Breast epithelium (tissue), 4 donors: ENCODE results near the gene MBLAC1. TPM values are rescaled to one million over a fixed set of nuclear protein-coding genes. Genes with fewer than 3 reads are reported as not detected.

Experiments used
- DNase-seq, 2 donors: peaks; one replicate each; pipeline ENCODE4 v3.0.0-alpha.2; 2019; ENCODE audit warnings: low spot score in 2 of 2
- H3K27ac ChIP-seq, 2 donors: fragments of 200-600 bp; sonication (generic) in 1 of 2; one replicate each; pipeline ENCODE4 v1.5.1; 2016 to 2019; ENCODE audit warnings: mild to moderate bottlenecking in 1 of 2
- H3K27me3 ChIP-seq, 2 donors: fragments of 200-600 bp; sonication (generic) in 1 of 2; one replicate each; pipeline versions ENCODE4 v1.5.1 to v1.6.0; 2017 to 2019; ENCODE audit warnings: control low read depth in 1 of 2, mild to moderate bottlenecking in 1 of 2
- H3K36me3 ChIP-seq: fragments of 200-600 bp; one replicate; pipeline ENCODE4 v1.5.1; 2019
- H3K4me1 ChIP-seq, 2 donors: fragments of 200-600 bp; sonication (generic); one replicate each; pipeline ENCODE4 v1.5.1; 2016 to 2019; ENCODE audit warnings: control low read depth in 1 of 2
- H3K4me3 ChIP-seq, 3 donors: fragments of 200-600 bp; sonication (generic); 1 replicate in 2 of 3; 2 replicates in 1 of 3; pipeline ENCODE4 v1.5.1; 2016 to 2019; ENCODE audit warnings: mild to moderate bottlenecking in 3 of 3, moderate library complexity in 2 of 3
- H3K9me3 ChIP-seq, 2 donors: fragments of 200-600 bp; sonication (generic) in 1 of 2; one replicate each; pipeline ENCODE4 v1.5.1; 2016 to 2019; ENCODE audit warnings: control low read depth in 1 of 2
- CTCF ChIP-seq, 3 donors: fragments of 450-650 bp; IDR thresholded peaks; one replicate each; pipeline ENCODE4 v1.5.1; 2016 to 2017; ENCODE audit warnings: antibody characterized with exemption in 3 of 3, mild to moderate bottlenecking in 3 of 3, moderate library complexity in 3 of 3
- POLR2A ChIP-seq: fragments of 450-650 bp; IDR thresholded peaks from one replicate; pipeline ENCODE4 v1.6.1; 2016; ENCODE audit warnings: antibody characterized with exemption, mild to moderate bottlenecking, moderate library complexity
- POLR2AphosphoS5 ChIP-seq, 3 donors: sonication (generic); formaldehyde crosslinking; IDR thresholded peaks; one replicate each; pipeline ENCODE4 v1.6.1; 2017; ENCODE audit warnings: antibody characterized with exemption in 3 of 3
- intact Hi-C: fragments of 100-400 bp; cut with DNase I; formaldehyde crosslinking; loops from one replicate; pipeline ENCODE4 v1.15.1; 2023; ENCODE audit warnings: low total_unique reads
- total RNA-seq, 3 donors: library from RNA; depleted of rRNA; stranded (reverse); fragments of >200 nt; gene quantifications; one replicate each; pipeline ENCODE4 v1.1.0, GENCODE V29; 2016

MBLAC1 gene
- total RNA-seq, 3 donors from 2014 or later = 2.7 to 6.9 (median 4.5) TPM

- DNase-seq = no peak
- no peak overlapping the region for H3K4me3 ChIP-seq
- H3K27me3 ChIP-seq = no peaks in the 10 kb centered on the region
- TF ChIP-seq POLR2AphosphoS5 (IDR thresholded peaks at IDR 0.05) (no peak), POLR2A (no peak), CTCF (IDR thresholded peaks at IDR 0.05) (no peak)
- peaks cover 6 to 12% of the 10 kb centered on the region in 2 donors for H3K4me1 ChIP-seq
- no peak overlapping the region for H3K27ac ChIP-seq
- intact Hi-C loops = no loop called here
- H3K9me3 ChIP-seq = no peaks in the 10 kb centered on the region
- no peaks in the 10 kb centered on the region for H3K36me3 ChIP-seq
Measured at GRCh38 chr7:100160067-100160466, 33.3 kb downstream of the MBLAC1 start.

GRCh38 chr7:100163006-100163531 is 36.3 kb downstream of the MBLAC1 start:
- H3K27ac ChIP-seq = no peak overlapping the region
- intact Hi-C loops = no loop called here
- H3K9me3 ChIP-seq = no peaks in the 10 kb centered on the region
- H3K4me1 ChIP-seq = no peaks in the 10 kb centered on the region
- no peaks in the 10 kb centered on the region for H3K27me3 ChIP-seq
- no peak for DNase-seq
- no peak overlapping the region for H3K4me3 ChIP-seq
- no peaks in the 10 kb centered on the region for H3K36me3 ChIP-seq
- TF ChIP-seq POLR2AphosphoS5 (IDR thresholded peaks at IDR 0.05) (no peak), CTCF (IDR thresholded peaks at IDR 0.05) (no peak), POLR2A (no peak)

GRCh38 chr7:100163871-100164270 is 37.1 kb downstream of the MBLAC1 start:
- no peak overlapping the region for H3K27ac ChIP-seq
- DNase-seq = no peak
- no peaks in the 10 kb centered on the region for H3K36me3 ChIP-seq
- TF ChIP-seq POLR2A = no peak
- no peak for TF ChIP-seq POLR2AphosphoS5 (IDR thresholded peaks at IDR 0.05)
- no peak for TF ChIP-seq CTCF (IDR thresholded peaks at IDR 0.05)
- H3K4me3 ChIP-seq = no peak overlapping the region
- H3K27me3 ChIP-seq = no peaks in the 10 kb centered on the region
- intact Hi-C loops = no loop called here
- H3K9me3 ChIP-seq = no peaks in the 10 kb centered on the region
- H3K4me1 ChIP-seq = no peaks in the 10 kb centered on the region

- Histone ChIP-seq H3K36me3 (no peaks in the 10 kb centered on the region), H3K27ac (no peak overlapping the region), H3K4me3 (no peak overlapping the region), H3K4me1 (no peaks in the 10 kb centered on the region), H3K27me3 (no peaks in the 10 kb centered on the region), H3K9me3 (no peaks in the 10 kb centered on the region)
- no peak for TF ChIP-seq CTCF (IDR thresholded peaks at IDR 0.05)
- TF ChIP-seq POLR2AphosphoS5 (IDR thresholded peaks at IDR 0.05) = no peak
- TF ChIP-seq POLR2A = no peak
- DNase-seq = no peak
- intact Hi-C loops = loop anchor here (5.0 kb wide), 1 partner anchor 414 kb away; no protein-coding TSS in a partner anchor
Measured at GRCh38 chr7:100166317-100166940, 39.7 kb downstream of the MBLAC1 start.
